ENCODE measurements around the gene SCUBE1. TPM values are rescaled to one million over a fixed set of nuclear protein-coding genes. Genes with fewer than 3 reads are reported as not detected.

Gene SCUBE1
- total and polyA plus RNA-seq, 11 donors: 0.04 to 0.40 (median 0.24) TPM; not detected in 1

- Histone ChIP-seq H3K36me3 (peaks cover 0 to 25% (median 14%) of the 10 kb centered on the region in 9 donors), H3K4me1 (peaks cover 0 to 31% (median 13%) of the 10 kb centered on the region in 12 donors), H3K4me3 (no peak overlapping the region), H3K27me3 (no peaks in the 10 kb centered on the region), H3K27ac (no peak overlapping the region), H3K9me3 (no peaks in the 10 kb centered on the region)
- WGBS, 4 donors: 92 to 97% (median 95%) methylated on average over 7 to 17 of the region's 17 CpGs
- TF ChIP-seq POLR2A (IDR thresholded peaks at IDR 0.05) (no peak), CTCF (IDR thresholded peaks at IDR 0.05) (no peak)
- no peak for ATAC-seq
- peak in 2 of 5 donors; percentile 21 to 33 for DNase-seq
- intact Hi-C loops (cut with DNase I): no loop called here
Observed at GRCh38 chr22:43182726-43183125, 160.4 kb downstream of the SCUBE1 start.

- Histone ChIP-seq H3K27me3 (no peaks in the 10 kb centered on the region), H3K9me3 (no peaks in the 10 kb centered on the region), H3K27ac (no peak overlapping the region), H3K4me3 (no peak overlapping the region), H3K36me3 (peaks cover 0 to 26% (median 14%) of the 10 kb centered on the region in 9 donors), H3K4me1 (peaks cover 0 to 31% (median 13%) of the 10 kb centered on the region in 12 donors)
- ATAC-seq (no peak), DNase-seq (peak in 2 of 5 donors; percentile 20 to 28)
- no peak for TF ChIP-seq CTCF (IDR thresholded peaks at IDR 0.05)
- TF ChIP-seq POLR2A (IDR thresholded peaks at IDR 0.05): no peak
- intact Hi-C loops (cut with DNase I): no loop called here
- 89 to 96% (median 95%) methylated on average over 6 to 10 of the region's 10 CpGs for WGBS, 4 donors
Observed at GRCh38 chr22:43182118-43182517, 161.1 kb downstream of the SCUBE1 start.

- Histone ChIP-seq H3K27me3 (no peaks in the 10 kb centered on the region), H3K4me1 (peaks cover 0 to 30% (median 12%) of the 10 kb centered on the region in 12 donors), H3K9me3 (no peaks in the 10 kb centered on the region), H3K4me3 (no peak overlapping the region), H3K27ac (no peak overlapping the region), H3K36me3 (peaks cover 0 to 28% (median 14%) of the 10 kb centered on the region in 9 donors)
- peak in 2 of 5 donors; percentile 18 to 42 for DNase-seq
- no peak for ATAC-seq
- no peak for TF ChIP-seq POLR2A (IDR thresholded peaks at IDR 0.05)
- no peak for TF ChIP-seq CTCF (IDR thresholded peaks at IDR 0.05)
- intact Hi-C loops (cut with DNase I): no loop called here
- WGBS, 4 donors: 89 to 94% (median 92%) methylated on average over 13 of the region's 13 CpGs
Observed at GRCh38 chr22:43181321-43182076, 161.7 kb downstream of the SCUBE1 start.

GRCh38 chr22:43180670-43181069 is 162.5 kb downstream of the SCUBE1 start:
- WGBS, 4 donors: 94 to 100% (median 94%) methylated on average over 7 to 15 of the region's 15 CpGs; no CpG with 5 or more reads in 1 of the 4 donors
- H3K27ac ChIP-seq: no peak overlapping the region
- intact Hi-C loops (cut with DNase I): no loop called here
- TF ChIP-seq POLR2A (IDR thresholded peaks at IDR 0.05): no peak
- TF ChIP-seq CTCF (IDR thresholded peaks at IDR 0.05): no peak
- H3K4me1 ChIP-seq: peaks cover 0 to 22% (median 4%) of the 10 kb centered on the region in 12 donors
- peaks cover 0 to 31% (median 19%) of the 10 kb centered on the region in 9 donors for H3K36me3 ChIP-seq
- no peak overlapping the region for H3K4me3 ChIP-seq
- no peaks in the 10 kb centered on the region for H3K27me3 ChIP-seq
- no peaks in the 10 kb centered on the region for H3K9me3 ChIP-seq
- DNase-seq: peak in 2 of 5 donors; percentile 16 to 38
- no peak for ATAC-seq
